Neural progenitor cell (in vitro differentiated cells): ENCODE measurements around the gene ANKRD35. TPM values are rescaled to one million over a fixed set of nuclear protein-coding genes. Genes with fewer than 3 reads are reported as not detected.
"Not testable (repeated sequence)": the region's sequence is repeated elsewhere in the genome, so short reads cannot be mapped to it uniquely, and the experiment has no call there.

Source experiments
- DNase-seq: peaks from one replicate; pipeline ENCODE4 v3.0.0-alpha.2; 2016; ENCODE audit warnings: low spot score
- H2AFZ ChIP-seq: fragments of 200-600 bp; sonication (generic); replicated peaks from 2 replicates; pipeline ENCODE4 v1.6.1; 2016; ENCODE audit warnings: antibody characterized with exemption
- H3F3A ChIP-seq: fragments of 200-600 bp; sonication (generic); 2 replicates; pipeline ENCODE4 v1.6.1; 2016; ENCODE audit warnings: antibody characterized with exemption, low read depth
- H3K27ac ChIP-seq: fragments of 200-600 bp; sonication (generic); 2 replicates; pipeline ENCODE4 v1.5.1; 2016; ENCODE audit warnings: mild to moderate bottlenecking
- H3K27me3 ChIP-seq: fragments of 200-600 bp; sonication (generic); 2 replicates; pipeline ENCODE4 v1.6.1; 2016; ENCODE audit warnings: mild to moderate bottlenecking, moderate library complexity
- H3K36me3 ChIP-seq: fragments of 200-600 bp; sonication (generic); 2 replicates; pipeline ENCODE4 v1.5.1; 2016
- H3K4me1 ChIP-seq: fragments of 200-600 bp; sonication (generic); 2 replicates; pipeline ENCODE4 v1.6.1; 2016; ENCODE audit warnings: mixed run types
- H3K4me2 ChIP-seq: fragments of 200-600 bp; sonication (generic); 2 replicates; pipeline ENCODE4 v1.6.1; 2016
- H3K4me3 ChIP-seq: fragments of 200-600 bp; sonication (generic); 2 replicates; pipeline ENCODE4 v1.5.1; 2016
- H3K79me2 ChIP-seq: fragments of 200-600 bp; sonication (generic); 2 replicates; pipeline ENCODE4 v1.6.1; 2016; ENCODE audit warnings: low read depth
- H3K9ac ChIP-seq: fragments of 200-600 bp; sonication (generic); 2 replicates; pipeline ENCODE4 v1.6.1; 2016
- H3K9me3 ChIP-seq: fragments of 200-600 bp; sonication (generic); 2 replicates; pipeline ENCODE4 v1.5.1; 2016; ENCODE audit warnings: low read depth
- H4K20me1 ChIP-seq: fragments of 200-600 bp; sonication (generic); 2 replicates; pipeline ENCODE4 v1.6.1; 2016; ENCODE audit warnings: low read depth
- H3K27ac Mint-ChIP-seq: 3 replicates; pipeline ENCODE4 v1.8.0; 2021; ENCODE audit warnings: mixed read lengths
- H3K27me3 Mint-ChIP-seq: 2 replicates; pipeline ENCODE4 v1.8.0; 2022; ENCODE audit warnings: low read depth, mild to moderate bottlenecking, inconsistent platforms, moderate library complexity, mixed read lengths; ENCODE audit not compliant: insufficient read depth
- H3K36me3 Mint-ChIP-seq: 3 replicates; pipeline ENCODE4 v1.8.0; 2021; ENCODE audit warnings: mixed read lengths
- H3K4me1 Mint-ChIP-seq: 3 replicates; pipeline ENCODE4 v1.8.0; 2021; ENCODE audit warnings: mixed read lengths
- H3K4me3 Mint-ChIP-seq: 3 replicates; pipeline ENCODE4 v1.8.0; 2021; ENCODE audit warnings: mild to moderate bottlenecking, moderate library complexity, mixed read lengths
- H3K9me3 Mint-ChIP-seq: 3 replicates; pipeline ENCODE4 v1.8.0; 2020; ENCODE audit warnings: mixed read lengths
- CTCF ChIP-seq: fragments of 200-600 bp; sonication (generic); IDR thresholded peaks from 2 replicates; pipeline ENCODE4 v1.5.1; 2017; ENCODE audit warnings: antibody characterized with exemption, mild to moderate bottlenecking
- EZH2 ChIP-seq: fragments of 200-600 bp; sonication (generic); IDR thresholded peaks from 2 replicates; pipeline ENCODE4 v1.6.1; 2017; ENCODE audit warnings: antibody characterized with exemption, mild to moderate bottlenecking, moderate library complexity
- EZH2phosphoT487 ChIP-seq: fragments of 200-600 bp; sonication (generic); IDR thresholded peaks from 2 replicates; pipeline ENCODE4 v1.6.1; 2017; ENCODE audit warnings: antibody characterized with exemption
- microRNA-seq: library from miRNA; unstranded; fragments of <30 nt; microRNA quantifications from one replicate; pipeline ENCODE4, GENCODE V29; 2016
- small RNA-seq: library from RNA; depleted of rRNA; stranded (forward); fragments of <200 nt; gene quantifications from one replicate; pipeline ENCODE3, GENCODE V24; 2015
- total RNA-seq: library from RNA; depleted of rRNA; stranded (reverse); fragments of >200 nt; gene quantifications from 2 replicates; pipeline ENCODE4 v1.2.3, GENCODE V29; 2015; ENCODE audit warnings: low replicate concordance

The ANKRD35 gene
- total RNA-seq, 1 donor from 2014 or later, result 1.1 TPM

DNA sequence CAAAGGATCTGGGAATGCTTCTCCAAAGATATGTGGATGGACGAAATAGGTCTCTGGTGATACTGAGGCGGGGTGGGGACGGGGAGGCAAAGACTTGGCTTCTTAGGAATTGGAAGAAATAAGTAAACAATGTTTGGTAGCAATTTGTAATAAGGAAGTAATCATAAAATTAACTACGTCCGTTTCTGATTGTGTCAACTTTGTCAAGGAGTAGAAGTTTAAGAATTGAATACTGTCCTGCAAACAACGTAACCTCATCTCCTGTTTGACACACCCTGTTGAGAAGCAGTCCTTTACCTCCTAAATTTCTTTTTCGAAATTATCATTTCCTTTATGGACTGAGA is 61.2 kb downstream of the ANKRD35 start:
- Histone ChIP-seq H3K79me2 (peaks cover 37% of the 10 kb centered on the region), H3K9me3 (no peaks in the 10 kb centered on the region), H2AFZ (peak overlapping the region; percentile 68), H3K27me3 (no peaks in the 10 kb centered on the region), H3K36me3 (peaks cover 18% of the 10 kb centered on the region), H3K4me3 (peak overlapping the region; percentile 68), H3F3A (peaks cover 13% of the 10 kb centered on the region), H3K9ac (peak overlapping the region; percentile 80), H3K4me1 (peaks cover 9% of the 10 kb centered on the region), H4K20me1 (no peaks in the 10 kb centered on the region), H3K4me2 (peak overlapping the region; percentile 87), H3K27ac (peak overlapping the region; percentile 83)
- DNase-seq, result no peak
- H3K9me3 Mint-ChIP-seq, result no peaks in the 10 kb centered on the region
- H3K27ac Mint-ChIP-seq, result peak overlapping the region; percentile 98
- peaks cover 2% of the 10 kb centered on the region for H3K27me3 Mint-ChIP-seq
- peaks cover 15% of the 10 kb centered on the region for H3K4me1 Mint-ChIP-seq
- H3K36me3 Mint-ChIP-seq, result peaks cover 22% of the 10 kb centered on the region
- TF ChIP-seq CTCF (no peak), EZH2phosphoT487 (no peak), EZH2 (no peak)
- H3K4me3 Mint-ChIP-seq, result peak overlapping the region; percentile 98

- Histone ChIP-seq H2AFZ (peak within 1 kb of the TSS; percentile 68), H3K9ac (peak within 1 kb of the TSS; percentile 80), H3K27ac (peak within 1 kb of the TSS; percentile 83), H3K79me2 (peaks cover 41% of the 10 kb centered on the region), H3K27me3 (no peaks in the 10 kb centered on the region), H3F3A (peaks cover 13% of the 10 kb centered on the region), H3K4me1 (peaks cover 9% of the 10 kb centered on the region), H4K20me1 (no peaks in the 10 kb centered on the region), H3K4me2 (peak within 1 kb of the TSS; percentile 87), H3K36me3 (peaks cover 18% of the 10 kb centered on the region), H3K4me3 (peak within 1 kb of the TSS; percentile 68), H3K9me3 (no peaks in the 10 kb centered on the region)
- H3K4me1 Mint-ChIP-seq, result peaks cover 15% of the 10 kb centered on the region
- H3K4me3 Mint-ChIP-seq, result peak within 1 kb of the TSS; percentile 98
- H3K27me3 Mint-ChIP-seq, result peaks cover 2% of the 10 kb centered on the region
- peak within 1 kb of the TSS; percentile 98 for H3K27ac Mint-ChIP-seq
- H3K9me3 Mint-ChIP-seq, result no peaks in the 10 kb centered on the region
- TF ChIP-seq EZH2phosphoT487, result no peak
- no peak for TF ChIP-seq EZH2
- TF ChIP-seq CTCF, result no peak
- DNase-seq, result peak; percentile 97
- H3K36me3 Mint-ChIP-seq, result peaks cover 21% of the 10 kb centered on the region
These were observed 61.8 kb downstream of the ANKRD35 start, which contains the start of the genes POLR3C and RNF115 for GRCh38 chr1:145823565-145824498. TSS of gene POLR3C (plus strand) at chr1:145824200. CDS start at chr1:145825777, 1,577 bp downstream. TSS of gene RNF115 (minus strand) at chr1:145824095. CDS start at chr1:145823873, 222 bp downstream.

- not testable (repeated sequence) for H3K9ac ChIP-seq, H3K4me3 Mint-ChIP-seq, H3K4me1 ChIP-seq
These were observed 62.8 kb downstream of the ANKRD35 start for GRCh38 chr1:145822779-145823331.

GRCh38 chr1:145818095-145818494 is 67.6 kb downstream of the ANKRD35 start:
- not testable (repeated sequence) for DNase-seq
- H3K79me2 ChIP-seq, result peaks cover 34% of the 10 kb centered on the region

More at GRCh38 chr1:145822779-145823331, 62.8 kb downstream of the ANKRD35 start:
- peaks cover 14% of the 10 kb centered on the region for H3K36me3 Mint-ChIP-seq
- Histone ChIP-seq H3K79me2 (peaks cover 44% of the 10 kb centered on the region), H3K36me3 (peaks cover 18% of the 10 kb centered on the region), H3K4me2 (peak overlapping the region; percentile 47), H3F3A (peaks cover 13% of the 10 kb centered on the region)
- H3K27me3 Mint-ChIP-seq, H3K9me3 Mint-ChIP-seq, H3K27me3 ChIP-seq, H2AFZ ChIP-seq, H3K27ac ChIP-seq, H3K4me3 ChIP-seq, H4K20me1 ChIP-seq, H3K27ac Mint-ChIP-seq, H3K9me3 ChIP-seq, DNase-seq: not testable (repeated sequence)
- peaks cover 15% of the 10 kb centered on the region for H3K4me1 Mint-ChIP-seq

More at GRCh38 chr1:145818095-145818494, 67.6 kb downstream of the ANKRD35 start:
- H3K27ac Mint-ChIP-seq, H3K27me3 Mint-ChIP-seq, H3K9ac ChIP-seq, H3F3A ChIP-seq, H3K4me3 Mint-ChIP-seq, H3K36me3 Mint-ChIP-seq, H3K27me3 ChIP-seq, H3K4me2 ChIP-seq, H3K27ac ChIP-seq, H3K4me1 ChIP-seq, H2AFZ ChIP-seq, H3K4me3 ChIP-seq, H3K9me3 ChIP-seq, H3K4me1 Mint-ChIP-seq, H4K20me1 ChIP-seq, H3K9me3 Mint-ChIP-seq, H3K36me3 ChIP-seq: not testable (repeated sequence)

Small RNA genes within 50 kb of the gene (microRNA-seq; reads per million reads assigned to microRNA genes)
- not detected for gene MIR6736

Small RNA genes within 50 kb of the gene (small RNA-seq; reads per million reads assigned to genes)
- not detected for gene MIR6736

Other genes starting within 250 kb of the ANKRD35 start
- gene PDZK1, start 178.5 kb downstream of the ANKRD35 start, total RNA-seq, result 0.28 and 0.50 TPM in 2 replicates
- gene CD160, start 166.4 kb downstream of the ANKRD35 start, total RNA-seq, result not detected in 2 replicates
- gene RNF115, start 61.8 kb downstream of the ANKRD35 start, total RNA-seq, result 9.7 and 12.9 TPM in 2 replicates
- 15.6 and 29.5 TPM in 2 replicates for gene POLR3C, start 61.7 kb downstream of the ANKRD35 start, total RNA-seq
- 5.9 and 11.9 TPM in 2 replicates for gene NUDT17, start 40.2 kb downstream of the ANKRD35 start, total RNA-seq
- gene PIAS3, start 26.8 kb downstream of the ANKRD35 start, total RNA-seq, result 15.7 and 33.7 TPM in 2 replicates
- 0.06 and 0.15 TPM in 2 replicates for gene ITGA10, start 24.2 kb upstream of the ANKRD35 start, total RNA-seq
- gene PEX11B, start 32.9 kb upstream of the ANKRD35 start, total RNA-seq, result 15.0 and 16.6 TPM in 2 replicates
- gene RBM8A, start 41.6 kb upstream of the ANKRD35 start, total RNA-seq, result 242 and 320 TPM in 2 replicates
- 12.5 and 13.6 TPM in 2 replicates for gene LIX1L, start 72.2 kb upstream of the ANKRD35 start, total RNA-seq
- 0.06 and 0.28 TPM in 2 replicates for gene ANKRD34A, start 78.7 kb upstream of the ANKRD35 start, total RNA-seq
- 11.1 and 12.0 TPM in 2 replicates for gene POLR3GL, start 78.8 kb upstream of the ANKRD35 start, total RNA-seq
- 177 and 213 TPM in 2 replicates for gene TXNIP, start 110.7 kb upstream of the ANKRD35 start, total RNA-seq
- gene HJV, start 135.9 kb upstream of the ANKRD35 start, total RNA-seq, result not detected in 2 replicates